AG08396 (cell line): ENCODE measurements around the gene ZNF557.

Experiments used
- DNase-seq: peaks from one replicate; pipeline ENCODE4 v3.0.0; 2012; ENCODE audit warnings: low spot score, mixed read lengths

ZNF557 gene

DNA sequence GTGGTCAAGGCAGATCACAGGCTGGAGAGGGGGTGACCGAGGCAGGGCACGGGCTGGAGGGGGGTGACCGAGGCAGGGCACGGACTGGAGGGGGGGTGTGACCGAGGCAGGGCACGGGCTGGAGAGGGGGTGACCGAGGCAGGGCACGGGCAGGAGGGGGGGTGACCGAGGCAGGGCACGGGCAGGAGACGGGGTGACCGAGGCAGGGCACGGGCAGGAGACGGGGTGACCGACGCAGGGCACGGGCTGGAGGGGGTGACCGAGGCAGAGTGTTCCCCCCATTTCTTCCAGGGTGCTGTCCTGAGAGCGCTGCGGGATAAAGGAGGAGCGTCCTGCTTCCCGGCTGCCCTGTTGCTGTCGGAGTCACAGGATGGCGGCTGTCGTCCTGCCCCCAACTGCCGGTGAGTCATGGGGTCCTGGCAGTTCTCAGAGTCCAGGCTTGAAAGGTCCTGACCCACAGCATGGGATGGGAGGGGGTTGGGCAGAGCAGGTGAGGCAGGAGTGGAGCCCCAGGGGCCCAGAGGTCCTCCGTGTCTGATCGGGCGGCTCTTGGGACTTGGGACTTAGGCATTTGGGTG, 5.3 kb downstream of the ZNF557 start:
- DNase-seq, result no peak

DNA sequence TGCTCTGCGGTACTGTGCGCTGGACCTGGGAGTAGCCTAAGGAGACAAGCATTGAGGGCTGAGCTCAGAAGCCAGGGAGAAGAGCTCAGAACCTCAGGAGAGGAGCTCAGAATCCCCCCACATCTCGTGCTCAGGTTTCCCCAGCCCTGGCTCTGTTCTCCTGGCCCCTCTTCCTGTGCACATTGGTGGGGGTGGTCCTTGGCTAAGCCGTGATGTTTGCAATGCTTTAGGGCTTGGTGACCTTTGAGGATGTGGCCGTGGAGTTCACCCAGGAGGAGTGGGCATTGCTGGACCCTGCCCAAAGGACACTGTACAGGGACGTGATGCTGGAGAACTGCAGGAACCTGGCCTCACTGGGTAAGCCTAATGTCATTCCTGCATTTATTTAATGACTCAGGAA, 6.6 kb downstream of the ZNF557 start:
- DNase-seq, result no peak

DNA sequence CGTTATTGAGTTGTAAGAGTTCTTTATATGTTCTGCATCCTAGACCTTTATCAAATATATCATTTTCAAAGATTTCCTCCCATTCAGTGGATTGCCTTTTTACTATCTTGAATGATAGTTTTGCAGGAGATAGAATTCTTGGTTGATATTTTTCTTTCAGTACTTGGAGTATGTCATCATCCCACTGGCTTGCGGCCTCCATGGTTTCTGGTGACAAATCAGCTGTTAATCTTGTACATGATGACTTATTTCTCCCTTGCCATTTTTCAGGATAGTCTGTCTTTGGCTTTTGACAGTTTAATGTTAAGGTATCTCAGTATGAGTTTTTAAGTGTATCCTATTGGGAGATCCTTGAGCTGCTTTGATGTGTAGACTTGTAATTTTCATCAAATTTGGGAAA, 8.5 kb downstream of the ZNF557 start:
- no peak for DNase-seq

DNA sequence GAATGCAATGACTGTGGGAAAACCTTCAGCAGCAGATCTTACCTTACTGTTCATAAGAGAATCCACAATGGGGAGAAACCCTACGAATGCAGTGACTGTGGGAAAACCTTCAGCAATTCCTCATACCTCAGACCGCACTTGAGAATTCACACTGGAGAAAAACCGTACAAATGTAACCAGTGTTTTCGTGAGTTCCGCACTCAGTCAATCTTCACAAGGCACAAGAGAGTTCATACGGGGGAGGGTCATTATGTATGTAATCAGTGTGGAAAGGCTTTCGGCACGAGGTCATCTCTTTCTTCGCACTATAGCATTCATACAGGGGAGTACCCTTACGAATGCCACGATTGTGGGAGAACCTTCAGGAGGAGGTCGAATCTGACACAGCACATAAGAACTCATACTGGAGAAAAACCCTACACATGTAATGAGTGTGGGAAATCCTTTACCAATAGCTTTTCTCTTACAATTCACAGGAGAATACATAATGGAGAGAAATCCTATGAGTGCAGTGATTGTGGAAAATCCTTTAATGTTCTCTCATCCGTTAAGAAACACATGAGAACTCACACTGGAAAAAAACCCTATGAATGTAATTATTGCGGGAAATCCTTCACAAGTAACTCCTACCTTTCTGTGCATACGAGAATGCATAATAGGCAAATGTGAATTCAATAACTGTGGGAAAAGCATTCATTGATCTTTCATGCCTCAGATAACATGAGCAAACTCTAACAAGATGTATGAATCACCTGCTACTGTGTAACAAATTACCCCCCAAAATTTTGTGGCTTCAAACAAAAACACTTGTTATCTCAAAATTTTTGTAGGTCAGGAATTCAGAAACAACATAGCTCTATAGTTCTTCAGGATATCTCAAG, 13.8 kb downstream of the ZNF557 start:
- DNase-seq, result no peak

DNA sequence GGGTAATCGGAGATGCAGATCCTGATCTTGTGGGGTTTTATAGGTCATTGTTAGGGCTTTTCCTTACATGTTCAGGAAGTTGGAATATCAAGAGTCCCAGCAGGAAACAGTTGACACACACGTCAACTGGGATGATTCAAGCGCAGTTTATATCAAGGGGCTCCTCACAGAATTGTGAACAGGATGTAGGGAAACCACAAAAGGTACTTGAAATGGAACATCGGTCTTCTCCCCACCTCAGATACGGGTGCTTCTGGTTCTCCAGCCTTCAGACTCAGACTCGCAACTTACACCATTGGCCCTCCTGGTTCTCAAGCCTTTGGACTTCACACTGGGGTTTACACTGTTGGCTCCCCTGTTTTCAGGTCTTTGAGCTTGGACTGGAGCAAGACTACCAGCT, 19.5 kb downstream of the ZNF557 start:
- no peak for DNase-seq

DNA sequence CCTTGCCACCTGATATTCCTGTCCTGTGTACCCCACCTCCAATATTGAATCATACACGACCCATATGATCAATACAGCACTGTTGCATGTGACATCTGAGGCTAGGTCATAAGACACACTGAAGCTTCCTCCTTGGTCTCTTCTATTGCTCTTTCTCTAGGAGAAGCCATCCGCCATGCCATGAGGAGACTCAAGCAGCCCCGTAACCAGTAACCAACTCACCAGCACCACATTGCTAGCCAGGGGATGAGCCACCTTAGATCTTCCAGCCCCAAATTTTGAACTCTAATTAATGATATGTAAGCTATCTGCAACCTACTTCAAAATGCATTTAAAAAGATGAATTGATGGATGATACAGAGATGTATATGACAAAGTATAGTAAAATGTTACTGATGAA, 28.6 kb downstream of the ZNF557 start:
- DNase-seq, result no peak

DNA sequence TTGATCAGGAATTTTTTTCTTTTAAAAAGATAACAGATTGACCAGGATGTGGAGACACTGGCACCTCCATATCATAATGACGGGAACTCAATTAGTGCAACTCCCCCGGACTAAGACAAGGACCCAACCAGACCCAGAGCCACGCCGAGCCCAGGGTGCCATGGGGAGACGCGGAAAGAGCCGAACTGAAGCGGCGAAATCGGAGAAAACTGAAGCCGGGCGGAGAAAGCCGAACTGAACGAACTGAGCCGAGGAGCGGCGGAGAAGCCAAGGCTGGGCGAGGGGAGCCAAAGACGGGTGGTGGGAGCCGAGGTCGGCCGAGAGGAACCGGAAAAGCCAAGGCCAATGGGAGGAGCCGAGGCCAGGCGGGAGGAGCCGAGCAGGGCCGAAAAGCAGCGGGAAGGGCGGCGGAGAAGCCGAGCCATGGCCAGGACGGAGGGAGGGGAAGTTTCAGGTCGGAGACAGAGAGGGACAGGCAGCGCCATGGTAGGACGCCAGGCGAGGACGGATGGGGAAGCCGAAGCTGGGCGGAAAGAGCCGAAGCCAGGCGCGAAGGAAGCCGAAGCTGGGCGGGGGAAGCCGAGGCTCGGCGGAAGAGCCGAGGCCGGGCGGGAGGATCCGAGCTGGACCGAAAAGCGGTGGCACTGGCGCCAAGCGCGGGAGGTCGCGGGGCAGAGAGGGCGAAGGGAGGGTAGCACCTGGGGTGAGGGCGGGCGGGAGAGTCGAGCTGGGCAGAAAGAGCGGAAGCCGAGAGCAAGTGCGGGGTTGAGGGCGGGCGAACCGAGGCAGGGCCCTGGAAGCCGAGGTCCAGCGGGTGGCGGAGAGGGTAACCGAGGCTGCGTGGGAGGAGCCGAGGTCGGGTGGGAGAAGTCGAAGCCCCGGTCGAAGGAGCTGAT, 29.4 kb downstream of the ZNF557 start:
- DNase-seq, result peak; percentile 95

DNA sequence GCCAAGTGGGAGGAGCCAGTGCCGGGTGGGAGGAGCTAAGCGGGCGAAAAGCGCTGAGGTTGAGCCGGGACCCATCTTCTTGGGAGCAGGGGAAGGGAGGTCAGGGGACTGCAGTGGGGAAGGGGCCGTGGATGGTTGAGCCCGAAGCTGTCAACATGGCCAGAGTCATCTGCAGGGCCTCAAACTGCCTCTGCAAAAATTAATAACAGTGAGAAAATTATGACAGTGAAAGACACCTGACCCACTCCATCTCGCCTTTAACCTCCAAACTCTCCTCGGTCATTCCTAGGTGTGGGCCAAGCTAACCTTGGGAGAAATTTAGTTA, 30.1 kb downstream of the ZNF557 start:
- no peak for DNase-seq

DNA sequence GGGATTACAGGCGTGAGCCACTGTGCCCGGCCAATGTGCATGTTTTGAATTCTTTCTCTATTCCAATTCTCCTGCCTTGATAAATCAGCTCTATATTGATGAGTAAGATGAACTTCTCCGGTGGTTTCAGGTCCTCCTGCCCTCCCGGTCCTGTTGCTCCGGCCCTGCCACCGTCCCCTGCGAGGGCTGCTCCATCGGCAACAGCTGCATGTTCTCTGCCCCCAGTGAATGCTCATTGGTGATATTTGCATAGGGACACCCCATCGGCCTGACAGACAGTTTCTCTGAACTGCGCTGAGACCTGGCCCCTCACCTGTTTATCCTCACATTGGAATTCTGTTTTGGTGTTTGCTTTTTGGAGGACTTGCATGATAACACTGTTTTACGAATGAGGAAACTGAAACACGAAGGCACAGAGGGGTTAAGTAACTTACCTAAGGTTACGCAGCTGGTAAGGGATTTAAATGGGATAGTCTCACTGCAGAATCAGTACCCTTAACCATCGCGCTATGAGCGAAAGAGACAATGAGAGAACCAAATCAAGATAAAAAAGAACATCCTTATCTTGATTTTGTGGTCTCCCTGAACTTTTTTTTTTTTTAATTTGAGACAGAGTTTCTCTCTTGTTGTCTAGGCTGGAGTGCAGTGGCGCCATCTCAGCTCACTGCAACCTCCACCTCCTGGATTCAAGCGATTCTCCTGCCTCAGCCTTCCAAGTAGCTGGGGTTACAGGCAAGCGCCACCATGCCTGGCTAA, 32.2 kb downstream of the ZNF557 start:
- DNase-seq, result no peak

DNA sequence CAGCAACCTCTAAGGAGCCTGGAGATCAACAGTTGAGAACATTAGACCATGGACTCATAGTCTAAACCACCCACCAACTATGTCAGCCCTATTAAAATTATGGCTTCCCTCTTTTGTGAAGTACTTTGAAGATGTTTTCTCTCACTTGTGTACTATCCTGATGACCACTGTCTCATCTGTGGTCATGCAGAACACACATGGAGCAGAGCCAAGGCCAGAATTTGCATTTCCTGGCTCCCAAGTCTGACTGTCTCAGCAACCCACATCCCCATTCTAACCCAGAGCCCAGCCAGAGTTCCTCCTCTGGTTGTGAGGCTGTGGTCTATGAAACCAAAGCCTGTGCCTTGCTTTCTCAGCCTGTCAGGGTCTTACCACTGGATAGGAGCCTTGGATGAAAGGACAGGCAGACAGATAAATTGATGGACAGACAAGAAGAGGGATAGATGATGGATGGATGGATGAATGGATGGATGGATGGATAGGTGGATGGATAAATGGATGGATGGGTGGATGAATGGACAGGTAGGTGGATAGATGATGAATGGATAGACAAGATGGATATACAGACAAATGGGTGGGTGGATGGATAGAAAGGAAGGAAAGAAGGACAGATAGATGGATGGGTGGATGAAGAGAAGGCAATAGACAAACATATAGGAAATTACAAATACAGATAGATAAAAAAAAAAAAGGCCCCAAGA, 35.4 kb downstream of the ZNF557 start:
- no peak for DNase-seq

DNA sequence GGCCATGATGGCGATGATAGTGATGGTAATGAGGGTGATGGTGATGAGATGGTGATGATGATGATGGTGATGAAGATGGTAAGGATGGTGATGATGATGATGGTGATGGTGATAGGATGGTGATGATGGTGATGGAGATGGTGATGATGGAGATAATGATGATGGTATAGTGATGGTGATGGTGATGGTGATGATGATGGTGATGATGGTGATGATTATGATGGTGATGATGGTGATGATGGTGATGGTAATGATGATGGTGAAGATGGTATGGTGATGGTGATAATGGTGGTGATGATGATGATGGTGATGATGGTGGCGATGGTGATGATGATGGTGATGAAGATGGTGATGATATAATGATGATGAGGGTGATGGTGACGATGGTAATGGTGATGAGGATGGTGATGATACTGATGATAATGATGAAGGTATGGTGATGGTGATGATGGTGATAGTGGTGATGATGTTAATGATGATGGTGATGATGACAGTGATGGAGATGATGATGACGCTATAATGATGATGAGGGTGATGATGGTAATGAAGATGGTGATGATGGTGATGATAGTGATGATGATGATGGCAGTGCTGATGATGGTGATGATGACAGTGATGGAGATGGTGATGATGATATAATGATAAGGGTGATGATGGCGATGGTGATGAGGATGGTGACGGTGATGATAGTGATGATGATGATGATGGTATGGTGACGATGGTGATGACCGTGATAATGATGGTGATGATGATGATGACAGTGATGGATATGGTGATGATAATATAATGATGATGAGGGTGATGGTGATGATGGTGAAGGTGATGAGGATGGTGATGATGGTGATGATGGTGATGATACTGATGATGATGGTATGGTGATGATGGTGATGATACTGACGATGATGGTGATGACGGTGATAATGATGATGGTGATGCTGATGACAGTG, 37.5 kb downstream of the ZNF557 start:
- no peak for DNase-seq

DNA sequence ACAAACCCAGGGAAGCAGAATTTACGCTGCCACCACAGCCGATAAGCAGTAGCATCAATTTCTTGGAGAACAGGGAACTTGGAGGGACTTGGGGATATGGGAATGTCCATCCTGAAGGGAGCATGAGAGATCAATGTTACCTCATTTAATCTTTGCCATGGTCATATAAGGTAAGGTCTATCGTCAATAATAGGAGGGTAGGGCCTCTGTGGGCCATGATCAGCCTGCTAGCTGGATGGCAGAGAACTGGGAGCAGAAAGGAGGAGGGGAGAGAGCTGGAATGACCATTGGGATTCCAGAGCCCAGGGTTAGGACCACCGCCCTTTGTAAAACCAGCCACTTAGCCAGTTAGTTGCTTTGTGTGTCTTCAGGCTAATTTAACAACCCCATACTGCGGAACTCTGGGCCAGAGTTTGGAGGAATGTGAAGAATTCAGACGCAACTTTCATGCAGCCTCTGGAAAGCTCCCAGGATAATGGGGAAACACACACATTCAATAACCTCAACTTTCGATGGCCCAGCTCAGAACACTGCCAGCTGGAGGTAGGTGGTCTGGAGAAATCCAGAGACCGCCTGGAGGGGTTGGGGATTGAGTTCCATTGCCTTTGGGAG, 40.3 kb downstream of the ZNF557 start:
- DNase-seq, result peak; percentile 23

DNA sequence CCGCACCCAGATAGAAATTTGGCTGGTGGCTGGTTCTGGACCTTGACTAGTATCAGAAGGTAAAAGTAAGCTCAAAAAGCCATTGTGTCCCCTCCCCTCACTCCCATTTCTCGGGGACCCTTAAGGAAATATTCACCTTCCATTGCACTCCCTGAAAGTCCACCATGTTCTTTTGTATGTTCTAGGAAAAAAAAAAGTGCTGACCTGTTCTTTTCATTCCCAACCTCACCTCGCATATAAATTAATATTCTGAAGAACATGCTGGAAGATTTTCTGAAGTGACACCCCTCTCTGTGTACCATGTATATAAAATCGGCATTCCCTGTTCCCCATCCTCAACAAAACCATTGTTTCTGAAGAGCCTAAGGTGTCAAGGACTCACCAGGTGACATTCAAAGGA, 43.2 kb downstream of the ZNF557 start:
- DNase-seq, result no peak

DNA sequence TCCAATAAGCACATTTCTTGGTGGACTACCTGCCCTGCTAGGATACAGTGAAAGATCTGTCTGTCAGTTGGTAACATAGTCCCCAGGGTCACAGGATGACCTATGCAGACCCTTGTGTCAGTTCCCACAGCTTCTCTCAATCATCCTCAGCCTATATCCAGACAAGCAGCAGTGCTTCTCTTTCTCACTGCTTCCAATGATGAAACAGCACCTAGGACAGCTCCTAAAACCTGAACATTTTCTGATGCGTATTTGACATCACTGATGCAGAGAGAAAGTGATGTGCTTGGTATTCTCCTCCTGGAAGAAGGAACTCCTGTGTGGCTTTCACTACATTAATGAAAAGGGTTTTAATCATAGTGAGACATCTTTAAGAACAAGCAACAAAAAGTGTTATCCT, 43.7 kb downstream of the ZNF557 start:
- no peak for DNase-seq

DNA sequence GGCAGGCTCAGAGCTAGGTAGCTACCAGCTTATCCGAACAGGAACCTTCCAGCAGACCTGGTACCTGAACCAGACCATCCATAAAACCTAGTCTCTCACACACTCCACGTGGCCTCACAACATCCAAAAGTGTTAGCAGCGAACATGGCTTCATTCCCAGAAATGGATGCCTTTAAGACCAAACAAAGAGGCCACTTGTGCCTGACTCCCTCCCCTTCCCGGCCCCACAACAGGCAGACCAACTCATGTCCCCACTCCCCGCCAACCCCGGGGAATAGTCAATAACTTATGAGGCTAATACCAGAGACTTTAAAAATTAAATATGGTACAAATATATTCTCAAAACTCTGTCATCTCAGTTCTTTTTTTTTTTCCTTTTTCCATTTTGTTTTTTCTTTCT, 46.2 kb downstream of the ZNF557 start:
- DNase-seq, result no peak

DNA sequence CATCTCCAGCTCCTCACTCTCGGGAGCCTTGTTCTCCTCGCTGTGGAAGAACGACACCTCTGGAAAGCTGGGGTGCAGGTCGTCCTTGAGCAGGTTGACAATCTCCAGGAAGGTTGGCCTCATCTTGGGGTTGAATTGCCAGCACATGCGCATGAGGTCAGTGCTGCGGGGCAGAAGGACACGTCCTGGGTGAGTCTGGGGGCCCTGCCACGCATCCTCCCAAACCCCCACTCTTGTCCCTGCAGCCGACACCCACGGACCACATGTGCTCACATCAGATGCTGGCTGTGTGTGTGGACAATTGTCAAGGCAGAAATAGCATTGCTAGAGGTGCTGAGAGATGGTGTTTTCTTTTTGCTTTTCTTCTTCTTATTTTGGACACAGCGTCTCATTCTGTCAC, 47.7 kb downstream of the ZNF557 start:
- DNase-seq, result no peak

DNA sequence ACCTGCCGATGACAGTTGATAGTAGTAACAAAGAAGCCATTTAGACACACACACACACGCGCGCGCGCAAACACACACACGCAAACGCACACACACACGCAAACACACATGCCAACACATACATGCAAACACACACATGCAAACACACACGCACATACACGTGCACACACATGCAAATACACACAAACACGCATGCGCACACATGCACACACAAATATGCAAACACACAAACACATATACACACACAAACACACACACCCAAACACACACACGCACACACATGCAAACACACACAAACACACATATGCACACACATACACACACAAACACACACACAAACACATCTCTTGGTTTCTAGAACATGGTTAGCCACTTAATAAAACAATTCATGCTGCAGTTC, 50.1 kb downstream of the ZNF557 start:
- no peak for DNase-seq

DNA sequence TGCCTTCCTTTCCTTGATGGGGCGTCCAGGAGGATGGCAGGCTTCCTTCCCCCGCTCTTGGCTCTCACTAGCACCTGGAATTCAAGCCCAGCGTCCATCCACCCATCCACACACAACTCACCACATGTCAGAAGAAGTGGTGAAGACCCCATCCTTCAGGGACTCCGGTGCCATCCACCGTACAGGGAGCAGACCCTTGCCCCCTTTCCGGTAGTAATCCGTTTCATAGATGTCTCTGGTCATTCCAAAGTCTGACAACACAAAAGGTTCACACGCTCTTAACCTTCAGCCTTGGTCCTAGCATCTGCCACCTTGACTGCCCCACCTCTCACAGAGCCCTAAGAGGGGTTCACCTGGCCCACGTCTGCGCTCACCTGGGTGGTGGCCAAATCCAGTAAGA, 51.0 kb downstream of the ZNF557 start:
- DNase-seq, result no peak

DNA sequence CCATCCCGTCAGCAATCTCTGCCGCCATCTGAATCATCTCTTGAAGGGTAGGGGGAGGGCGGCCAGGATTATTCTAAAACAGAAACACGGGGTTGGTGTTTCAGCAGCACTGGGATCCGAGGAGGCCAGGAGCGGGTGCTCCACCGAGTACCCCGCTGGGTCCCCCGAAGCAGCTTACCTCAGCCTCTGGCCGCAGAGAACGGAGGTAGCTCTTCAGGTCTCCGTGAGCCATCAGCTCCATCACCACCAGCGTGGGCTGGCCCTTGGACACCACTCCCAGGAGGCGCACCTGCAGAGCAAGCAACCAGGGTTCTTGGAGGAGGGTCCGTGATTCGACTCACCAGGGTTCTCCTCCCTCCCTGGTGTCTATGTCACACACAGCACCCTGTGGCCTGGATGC, 53.2 kb downstream of the ZNF557 start:
- no peak for DNase-seq

DNA sequence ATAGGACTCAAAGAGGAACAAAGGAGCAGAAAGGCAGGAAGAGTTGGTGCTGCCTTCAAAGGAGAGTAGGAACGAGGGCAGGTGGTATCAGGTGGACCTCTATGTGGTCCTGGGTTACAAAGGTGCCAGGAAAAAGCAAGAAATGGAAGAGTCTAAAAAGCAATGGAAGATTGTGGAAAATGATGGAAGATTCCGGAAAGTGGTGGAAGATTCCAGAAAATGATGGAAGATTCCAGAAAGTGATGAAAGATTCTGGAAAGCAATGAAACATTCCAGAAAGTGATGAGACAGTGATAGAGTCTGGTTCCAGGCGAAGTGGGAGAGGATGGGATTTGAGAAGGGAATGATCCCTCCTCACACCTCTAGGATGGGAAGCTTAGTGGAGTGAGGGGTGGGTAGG, 55.3 kb downstream of the ZNF557 start:
- no peak for DNase-seq
